ENCODE data around the gene SMARCAL1. TPM values are rescaled to one million over a fixed set of nuclear protein-coding genes. Genes with fewer than 3 reads are reported as not detected.

The SMARCAL1 gene
- polyA plus RNA-seq, 1 donor from 2014 or later: 7.5 TPM

DNA sequence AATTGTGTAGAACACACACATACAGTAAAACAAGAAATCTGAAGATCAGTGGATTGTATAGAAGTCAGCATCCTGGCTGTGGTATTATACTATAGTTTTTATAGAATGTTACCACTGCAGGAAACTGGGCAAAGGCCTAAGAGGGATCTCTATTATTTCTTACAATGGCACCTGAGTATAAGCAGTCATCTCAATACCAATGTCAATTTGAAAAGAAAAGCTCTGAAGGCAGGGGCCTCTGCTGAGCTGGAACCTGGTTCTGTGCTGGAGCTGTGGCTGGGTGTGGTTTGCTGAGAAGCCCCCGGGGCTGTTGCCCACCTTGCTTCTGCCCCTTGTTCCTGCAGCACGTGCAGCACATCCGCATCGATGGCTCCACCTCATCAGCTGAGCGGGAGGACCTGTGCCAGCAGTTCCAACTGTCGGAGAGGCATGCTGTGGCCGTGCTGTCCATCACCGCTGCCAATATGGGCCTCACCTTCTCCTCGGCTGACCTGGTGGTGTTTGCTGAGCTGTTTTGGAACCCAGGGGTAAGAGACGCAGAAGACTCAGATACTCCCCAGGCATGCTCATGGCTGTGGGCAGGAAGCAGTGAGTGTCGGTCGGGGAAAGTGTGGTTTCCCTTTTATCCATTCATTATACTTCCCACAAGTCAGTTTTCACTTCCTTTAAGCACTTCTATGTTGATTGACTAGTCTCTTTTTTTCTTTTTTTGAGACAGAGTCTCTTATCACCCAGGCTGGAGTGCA, 62.8 kb downstream of the SMARCAL1 start:
- Histone ChIP-seq H3K9me2 (ENCODE audit: insufficient read depth, low read length) (no peaks in the 10 kb centered on the region), H3F3A (ENCODE audit: insufficient read depth, low read length, poor library complexity, severe bottlenecking) (no peaks in the 10 kb centered on the region), H3K27me3 (ENCODE audit: insufficient read depth, low read depth, low read length) (no peaks in the 10 kb centered on the region), H2AFZ (ENCODE audit: low read depth, low read length) (no peak overlapping the region), H4K20me1 (ENCODE audit: insufficient read depth) (no peaks in the 10 kb centered on the region), H3K27ac (ENCODE audit: low read length) (no peak overlapping the region), H3K36me3 (ENCODE audit: insufficient read depth, low read length) (peaks cover 7% of the 10 kb centered on the region), H3K4me2 (ENCODE audit: low read length) (no peak overlapping the region), H3K79me2 (replicated peaks; ENCODE audit: insufficient read depth, low read length) (no peaks in the 10 kb centered on the region), H3K4me3 (ENCODE audit: low read length) (no peak overlapping the region), H3K9me3 (ENCODE audit: low read length) (no peaks in the 10 kb centered on the region), H3K9ac (ENCODE audit: low read length) (no peak overlapping the region)
- TF ChIP-seq CTCF (IDR thresholded peaks at IDR 0.05; ENCODE audit: poor library complexity, severe bottlenecking) (no peak), EZH2 (IDR thresholded peaks at IDR 0.05; ENCODE audit: borderline replicate concordance, insufficient read depth, low read length, poor library complexity, severe bottlenecking) (no peak), TAF1 (IDR thresholded peaks at IDR 0.05; ENCODE audit: low read depth) (no peak), MXI1 (conservative IDR thresholded peaks at IDR 0.05; ENCODE audit: poor library complexity, severe bottlenecking) (no peak)

DNA sequence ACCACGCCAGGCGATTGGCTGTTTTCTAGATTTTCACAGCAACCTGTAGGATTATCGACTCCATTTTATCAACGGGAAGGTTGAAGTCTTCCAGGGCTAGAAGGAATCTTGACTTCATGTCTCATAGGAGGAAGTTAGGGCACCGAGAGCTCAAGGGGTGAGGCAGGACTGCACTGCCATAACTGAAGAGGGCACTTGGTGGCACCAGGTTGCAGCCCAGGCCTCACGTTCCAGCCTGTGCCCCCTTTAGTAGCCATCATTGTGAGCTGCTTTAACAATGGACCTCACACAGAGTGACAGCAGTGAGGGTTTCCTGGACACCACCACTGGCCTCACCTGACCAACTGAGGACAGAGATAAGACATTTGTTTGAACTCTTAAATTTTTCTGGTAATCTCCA, 63.5 kb downstream of the SMARCAL1 start:
- Histone ChIP-seq H3K27ac (ENCODE audit: low read length) (no peak overlapping the region), H3K79me2 (replicated peaks; ENCODE audit: insufficient read depth, low read length) (no peaks in the 10 kb centered on the region), H2AFZ (ENCODE audit: low read depth, low read length) (no peak overlapping the region), H3K9me2 (ENCODE audit: insufficient read depth, low read length) (no peaks in the 10 kb centered on the region), H3K9ac (ENCODE audit: low read length) (no peak overlapping the region), H3K27me3 (ENCODE audit: insufficient read depth, low read depth, low read length) (no peaks in the 10 kb centered on the region), H3K9me3 (ENCODE audit: low read length) (no peaks in the 10 kb centered on the region), H3K4me2 (ENCODE audit: low read length) (no peak overlapping the region), H3K36me3 (ENCODE audit: insufficient read depth, low read length) (peaks cover 7% of the 10 kb centered on the region), H3F3A (ENCODE audit: insufficient read depth, low read length, poor library complexity, severe bottlenecking) (no peaks in the 10 kb centered on the region), H4K20me1 (ENCODE audit: insufficient read depth) (no peaks in the 10 kb centered on the region), H3K4me3 (ENCODE audit: low read length) (no peak overlapping the region)
- TF ChIP-seq RAD21 (conservative IDR thresholded peaks at IDR 0.05): no peak
- no peak for TF ChIP-seq POLR2AphosphoS5 (IDR thresholded peaks at IDR 0.05)
- no peak for TF ChIP-seq EP300 (conservative IDR thresholded peaks at IDR 0.05; ENCODE audit: poor library complexity, severe bottlenecking)
- no peak for TF ChIP-seq TAF1 (IDR thresholded peaks at IDR 0.05; ENCODE audit: low read depth)
- TF ChIP-seq EZH2 (IDR thresholded peaks at IDR 0.05; ENCODE audit: borderline replicate concordance, insufficient read depth, low read length, poor library complexity, severe bottlenecking): no peak

DNA sequence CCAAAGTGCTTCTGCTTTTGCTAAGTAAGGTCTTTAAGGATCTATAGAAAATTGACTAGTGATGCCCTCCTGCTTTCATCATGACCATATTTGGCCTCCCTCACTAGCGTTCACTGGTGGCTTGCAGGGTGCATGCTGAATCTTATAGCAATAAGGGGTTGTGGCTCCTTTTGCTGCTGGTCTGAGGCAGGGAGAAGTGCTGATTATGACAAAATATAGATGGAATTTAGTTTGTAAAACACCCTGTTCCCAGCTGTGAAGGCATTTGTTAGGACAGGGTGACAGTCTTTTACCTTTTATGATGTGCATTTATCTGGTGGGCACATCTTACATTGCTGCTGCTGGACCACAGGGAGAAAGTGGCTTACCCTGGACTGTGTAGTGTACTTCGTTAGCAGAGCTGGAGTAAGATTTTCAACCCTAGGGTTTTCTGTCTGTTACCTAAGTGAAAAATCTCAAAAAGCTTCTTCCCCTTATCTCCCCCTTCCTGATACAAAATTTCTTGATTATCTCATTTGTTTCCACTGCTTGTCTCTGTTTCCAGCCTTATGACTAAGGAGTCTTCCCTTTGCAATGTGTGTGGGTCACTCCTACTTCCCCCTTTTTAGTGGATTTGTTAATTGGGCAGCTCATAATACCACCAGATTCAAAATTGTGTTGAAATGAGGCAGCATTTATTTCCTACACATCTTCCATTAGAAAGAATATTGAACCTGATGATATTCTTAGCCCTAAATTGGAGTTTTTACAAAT, 65.2 kb downstream of the SMARCAL1 start:
- Histone ChIP-seq H3K9me2 (ENCODE audit: insufficient read depth, low read length) (no peaks in the 10 kb centered on the region), H3K36me3 (ENCODE audit: insufficient read depth, low read length) (peaks cover 3% of the 10 kb centered on the region), H3K79me2 (replicated peaks; ENCODE audit: insufficient read depth, low read length) (no peaks in the 10 kb centered on the region), H3K27ac (ENCODE audit: low read length) (no peak overlapping the region), H3K9ac (ENCODE audit: low read length) (no peak overlapping the region), H3K27me3 (ENCODE audit: insufficient read depth, low read depth, low read length) (no peaks in the 10 kb centered on the region), H3K4me2 (ENCODE audit: low read length) (no peak overlapping the region), H3K9me3 (ENCODE audit: low read length) (no peaks in the 10 kb centered on the region), H2AFZ (ENCODE audit: low read depth, low read length) (no peak overlapping the region), H3F3A (ENCODE audit: insufficient read depth, low read length, poor library complexity, severe bottlenecking) (no peaks in the 10 kb centered on the region), H3K4me3 (ENCODE audit: low read length) (no peak overlapping the region), H4K20me1 (ENCODE audit: insufficient read depth) (no peaks in the 10 kb centered on the region)
- TF ChIP-seq MXI1 (conservative IDR thresholded peaks at IDR 0.05; ENCODE audit: poor library complexity, severe bottlenecking): no peak
- TF ChIP-seq EZH2 (IDR thresholded peaks at IDR 0.05; ENCODE audit: borderline replicate concordance, insufficient read depth, low read length, poor library complexity, severe bottlenecking): no peak
- no peak for TF ChIP-seq RAD21 (conservative IDR thresholded peaks at IDR 0.05)
- TF ChIP-seq EP300 (conservative IDR thresholded peaks at IDR 0.05; ENCODE audit: poor library complexity, severe bottlenecking): no peak
- no peak for TF ChIP-seq CTCF (IDR thresholded peaks at IDR 0.05; ENCODE audit: poor library complexity, severe bottlenecking)
- TF ChIP-seq, protein P1, sequence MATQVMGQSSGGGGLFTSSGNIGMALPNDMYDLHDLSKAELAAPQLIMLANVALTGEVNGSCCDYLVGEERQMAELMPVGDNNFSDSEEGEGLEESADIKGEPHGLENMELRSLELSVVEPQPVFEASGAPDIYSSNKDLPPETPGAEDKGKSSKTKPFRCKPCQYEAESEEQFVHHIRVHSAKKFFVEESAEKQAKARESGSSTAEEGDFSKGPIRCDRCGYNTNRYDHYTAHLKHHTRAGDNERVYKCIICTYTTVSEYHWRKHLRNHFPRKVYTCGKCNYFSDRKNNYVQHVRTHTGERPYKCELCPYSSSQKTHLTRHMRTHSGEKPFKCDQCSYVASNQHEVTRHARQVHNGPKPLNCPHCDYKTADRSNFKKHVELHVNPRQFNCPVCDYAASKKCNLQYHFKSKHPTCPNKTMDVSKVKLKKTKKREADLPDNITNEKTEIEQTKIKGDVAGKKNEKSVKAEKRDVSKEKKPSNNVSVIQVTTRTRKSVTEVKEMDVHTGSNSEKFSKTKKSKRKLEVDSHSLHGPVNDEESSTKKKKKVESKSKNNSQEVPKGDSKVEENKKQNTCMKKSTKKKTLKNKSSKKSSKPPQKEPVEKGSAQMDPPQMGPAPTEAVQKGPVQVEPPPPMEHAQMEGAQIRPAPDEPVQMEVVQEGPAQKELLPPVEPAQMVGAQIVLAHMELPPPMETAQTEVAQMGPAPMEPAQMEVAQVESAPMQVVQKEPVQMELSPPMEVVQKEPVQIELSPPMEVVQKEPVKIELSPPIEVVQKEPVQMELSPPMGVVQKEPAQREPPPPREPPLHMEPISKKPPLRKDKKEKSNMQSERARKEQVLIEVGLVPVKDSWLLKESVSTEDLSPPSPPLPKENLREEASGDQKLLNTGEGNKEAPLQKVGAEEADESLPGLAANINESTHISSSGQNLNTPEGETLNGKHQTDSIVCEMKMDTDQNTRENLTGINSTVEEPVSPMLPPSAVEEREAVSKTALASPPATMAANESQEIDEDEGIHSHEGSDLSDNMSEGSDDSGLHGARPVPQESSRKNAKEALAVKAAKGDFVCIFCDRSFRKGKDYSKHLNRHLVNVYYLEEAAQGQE (IDR thresholded peaks at IDR 0.05; ENCODE audit: borderline replicate concordance): no peak
- no peak for TF ChIP-seq POLR2AphosphoS5 (IDR thresholded peaks at IDR 0.05)
- TF ChIP-seq TAF1 (IDR thresholded peaks at IDR 0.05; ENCODE audit: low read depth): no peak
- no peak for TF ChIP-seq SMC3 (conservative IDR thresholded peaks at IDR 0.05; ENCODE audit: poor library complexity)

Data from neural cell (in vitro differentiated cells).